SH-SY5Y (cell line): ENCODE measurements around the gene STARD7.

Experiments used
- GATA2 ChIP-seq: IDR thresholded peaks from 2 replicates; pipeline ENCODE4 v1.6.1; 2011; ENCODE audit warnings: mild to moderate bottlenecking, low read depth, low read length
- GATA3 ChIP-seq: IDR thresholded peaks from 2 replicates; pipeline ENCODE4 v1.6.1; 2011; ENCODE audit warnings: low read depth, mild to moderate bottlenecking, low read length, moderate library complexity

STARD7 gene

DNA sequence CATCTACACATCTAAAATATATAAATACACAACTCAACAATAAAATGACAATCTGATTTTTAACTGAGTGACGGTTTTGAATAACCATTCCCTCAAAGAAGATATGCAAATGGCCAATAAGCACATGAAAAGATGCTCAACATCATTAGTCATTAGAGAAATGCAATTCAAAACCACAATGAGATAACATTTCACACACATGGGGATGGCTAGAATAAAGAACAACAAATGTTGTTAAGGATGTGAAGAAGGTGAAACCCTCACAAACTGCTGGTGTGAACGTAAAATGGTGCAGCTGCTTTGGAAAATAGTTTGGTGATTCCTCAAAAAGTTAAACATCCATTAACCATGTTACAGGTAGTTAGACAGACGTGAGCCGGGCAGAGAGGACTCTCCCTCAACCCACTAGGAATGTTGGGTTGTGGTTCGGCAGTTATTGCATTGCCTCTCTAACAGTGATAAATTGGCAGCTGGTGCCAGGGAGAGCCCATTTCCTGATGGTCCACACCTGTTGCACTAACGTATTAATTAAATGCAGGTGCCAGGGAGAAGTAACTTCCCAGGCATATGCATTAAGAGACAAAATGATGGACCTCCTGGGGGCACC, 41.1 kb downstream of the STARD7 start:
- no peak for TF ChIP-seq GATA3
- no peak for TF ChIP-seq GATA2

DNA sequence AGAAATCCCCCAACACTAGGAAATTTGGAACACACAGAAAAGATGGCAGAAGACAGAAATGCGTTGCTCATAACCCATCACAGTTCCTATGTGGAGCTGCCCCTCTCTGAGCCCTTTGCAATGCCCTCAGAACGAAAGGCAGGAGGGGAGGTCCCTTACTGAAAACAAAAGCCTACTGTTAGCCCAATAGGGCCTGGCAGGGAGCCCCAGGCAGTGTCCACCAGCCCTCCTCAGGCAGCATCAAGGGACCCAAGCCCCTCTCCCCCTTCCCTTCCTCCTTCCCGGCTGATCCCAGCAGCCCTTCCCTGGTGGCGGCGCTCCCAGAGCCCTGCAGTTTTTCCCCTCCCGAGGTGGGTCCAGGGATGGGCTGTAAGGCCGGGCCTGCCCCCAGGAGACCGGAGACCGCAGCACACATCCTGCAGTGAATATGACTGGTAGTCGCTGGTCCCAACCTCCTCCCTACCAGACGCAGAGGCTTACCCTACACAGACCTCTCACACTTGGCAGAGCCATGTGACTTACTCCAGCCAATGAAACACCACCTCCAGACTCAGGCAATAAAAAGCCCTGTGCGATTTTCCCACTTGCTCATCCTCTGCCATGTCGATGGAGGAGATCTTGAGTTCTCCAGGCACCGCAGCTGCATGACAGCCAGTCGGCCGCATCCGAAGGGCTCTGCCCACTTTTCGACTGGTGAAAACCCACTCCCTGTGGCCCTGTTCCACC, 44.0 kb downstream of the STARD7 start:
- TF ChIP-seq GATA2 (no peak), GATA3 (no peak)

DNA sequence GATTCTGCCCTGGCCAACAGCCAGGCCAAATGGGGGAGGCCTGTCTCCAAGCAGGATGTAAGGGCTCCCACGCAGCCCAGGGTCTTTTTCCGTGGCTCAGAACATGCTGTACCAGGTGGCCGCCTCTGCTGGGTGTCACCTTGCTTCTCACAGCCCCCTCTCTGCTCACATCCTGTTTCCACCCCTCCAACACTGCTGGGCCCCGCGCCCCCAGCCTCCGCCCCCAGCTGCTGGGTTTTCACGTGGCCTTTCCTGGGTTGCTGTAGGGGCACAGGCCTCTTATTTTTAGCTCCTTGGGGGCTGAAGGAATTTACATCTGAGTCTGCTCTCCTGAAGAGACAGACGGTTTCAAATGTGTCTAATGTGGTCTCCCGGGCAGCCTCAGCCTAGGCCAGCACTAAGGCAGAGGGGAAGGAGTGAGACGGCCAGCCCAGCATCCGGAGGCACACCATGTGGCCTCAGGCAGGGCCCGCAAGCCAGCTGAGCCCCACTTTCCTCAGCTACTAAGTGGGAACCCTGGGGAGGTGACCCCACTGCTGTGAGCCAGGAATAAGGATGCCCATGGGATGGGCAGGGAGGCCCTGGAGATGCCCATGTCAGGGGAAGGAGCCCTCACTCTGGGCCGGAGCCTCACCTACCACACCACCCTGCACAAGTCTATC, 44.7 kb downstream of the STARD7 start:
- TF ChIP-seq GATA3 (no peak), GATA2 (no peak)

DNA sequence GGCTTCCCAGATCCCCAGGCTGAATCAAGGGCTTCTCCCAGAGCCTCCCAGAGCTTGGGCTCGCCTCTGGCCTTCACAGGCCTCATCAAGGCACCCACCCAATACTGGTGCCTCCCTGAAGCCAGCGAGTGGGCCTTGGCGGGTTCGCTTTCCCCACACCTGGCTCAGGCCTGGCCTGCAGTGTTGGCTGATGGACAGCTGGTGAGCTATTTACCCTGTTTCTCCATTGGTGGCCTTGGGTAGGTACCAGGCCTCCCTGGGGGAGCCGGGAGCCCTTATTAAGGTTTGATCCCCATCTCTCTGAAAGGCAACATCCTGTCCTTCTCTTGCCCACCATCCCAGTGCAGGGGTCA, 45.2 kb downstream of the STARD7 start:
- TF ChIP-seq GATA3 (no peak), GATA2 (no peak)

DNA sequence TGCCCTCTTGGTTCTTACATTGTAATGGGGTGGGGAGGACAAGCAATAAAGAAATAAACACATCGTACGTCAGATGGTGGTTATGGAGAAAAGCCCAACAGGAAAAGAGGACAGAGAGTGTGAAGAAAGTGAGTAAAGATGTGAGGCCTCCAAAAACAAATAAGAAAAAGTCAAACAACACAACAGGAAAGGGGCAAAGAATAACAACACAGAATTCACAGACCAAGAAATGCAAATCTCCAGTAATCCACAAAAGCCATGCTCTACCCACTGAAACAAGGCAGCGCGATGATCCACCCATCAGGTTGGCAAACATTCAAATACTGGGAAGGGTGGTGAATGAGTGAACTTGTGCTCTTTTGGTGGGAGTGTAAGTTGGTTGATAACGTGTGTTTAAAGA, 46.7 kb downstream of the STARD7 start:
- TF ChIP-seq GATA2 = no peak
- no peak for TF ChIP-seq GATA3

DNA sequence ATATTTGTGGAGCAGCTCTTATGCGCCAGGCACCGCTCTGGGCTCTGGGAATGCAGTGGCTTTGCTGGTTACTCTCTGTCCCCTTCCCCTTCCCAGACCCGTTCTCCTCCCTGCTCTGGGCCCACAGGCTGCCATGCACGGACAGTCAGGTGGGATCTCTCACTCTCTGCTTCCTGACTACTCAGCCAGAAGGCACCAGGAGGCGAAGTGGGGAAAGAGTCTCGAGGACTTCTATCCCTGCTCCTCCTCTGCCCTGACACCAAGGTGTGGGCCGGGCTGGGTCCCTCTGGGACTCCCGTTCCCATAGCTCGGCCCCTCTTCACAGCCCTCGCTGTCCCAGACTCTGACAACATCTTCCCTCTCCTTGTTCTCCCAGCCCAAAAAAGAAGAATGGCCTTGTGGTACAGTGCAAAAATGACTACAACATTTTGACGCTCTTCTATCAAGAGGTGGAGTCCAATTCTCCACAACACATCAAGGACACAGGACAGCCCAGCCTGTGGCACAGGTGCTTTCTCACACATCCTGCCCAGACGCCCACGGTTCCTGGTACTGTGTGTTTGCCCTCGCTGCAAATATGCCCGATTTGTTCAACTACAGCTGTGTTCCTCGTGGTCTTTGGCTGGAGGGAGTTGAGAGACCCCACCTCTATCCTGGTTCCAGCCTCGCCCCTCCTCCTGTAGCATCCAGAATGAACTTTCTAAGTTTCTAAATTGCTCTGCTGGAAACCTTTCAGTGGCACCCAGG, 49.4 kb downstream of the STARD7 start:
- TF ChIP-seq GATA2 = no peak
- no peak for TF ChIP-seq GATA3

DNA sequence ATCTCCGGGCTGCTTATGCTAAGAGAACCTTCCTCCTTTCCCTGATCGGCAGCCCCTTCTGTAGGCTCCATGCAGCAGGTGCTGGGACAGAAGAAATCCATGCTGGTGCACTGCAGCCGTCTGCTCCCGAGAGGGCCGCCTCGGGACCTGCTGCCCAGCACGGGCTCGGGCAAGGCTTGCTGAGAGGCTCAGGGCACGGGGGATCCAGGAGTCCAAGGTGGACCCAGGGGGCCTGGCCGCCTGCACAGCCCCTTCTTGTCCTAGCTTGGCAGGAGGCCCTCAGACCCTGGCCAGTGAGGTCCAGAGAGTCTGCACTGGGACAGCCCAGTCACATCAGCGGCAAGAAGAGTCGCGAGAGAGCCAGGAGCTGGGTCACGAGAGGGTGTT, 50.1 kb downstream of the STARD7 start:
- TF ChIP-seq GATA3 = no peak
- no peak for TF ChIP-seq GATA2

DNA sequence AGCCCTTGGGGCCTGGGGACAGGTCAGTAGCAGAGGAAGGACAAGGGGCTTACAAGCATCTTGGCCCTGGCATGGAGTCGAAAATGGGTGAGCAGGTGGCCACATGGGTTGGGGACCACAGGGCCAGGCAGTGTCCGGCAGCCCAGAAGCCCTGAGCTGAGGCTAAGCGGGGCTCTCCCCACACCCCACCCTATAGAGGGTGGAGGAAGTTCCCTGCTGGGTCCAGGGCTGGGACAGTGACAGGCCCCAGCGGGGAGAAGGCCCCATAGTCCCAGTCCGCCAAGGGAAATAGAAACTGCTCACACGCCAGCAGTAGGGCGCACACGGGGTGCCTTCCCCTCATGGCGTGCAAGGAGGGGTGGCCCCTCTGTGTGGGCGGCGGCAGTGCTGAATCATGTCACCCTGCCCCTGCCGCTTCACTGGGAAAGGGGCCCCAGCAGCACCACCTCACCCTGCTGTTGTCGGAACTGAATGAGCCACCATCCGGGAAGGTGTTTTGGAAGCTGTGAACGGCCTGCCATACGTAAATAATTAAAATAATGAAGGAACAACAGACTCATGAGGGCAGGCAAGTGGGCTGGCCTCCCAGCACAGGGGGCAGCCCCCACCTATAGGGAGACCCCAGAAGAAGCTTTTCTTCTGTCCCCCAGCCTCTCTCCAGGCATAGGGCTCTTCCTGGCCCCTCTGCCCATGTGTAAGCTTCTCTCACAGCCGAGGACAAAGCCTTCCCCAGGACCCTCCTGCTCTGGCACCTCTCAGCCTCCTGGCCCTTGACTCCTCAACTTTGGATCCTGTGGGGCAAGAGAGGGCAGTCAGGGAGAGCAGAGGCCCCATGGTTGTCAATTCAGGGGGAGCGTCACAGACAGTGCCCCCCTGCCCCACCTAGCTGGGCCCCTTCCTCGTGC, 50.7 kb downstream of the STARD7 start:
- TF ChIP-seq GATA3 (no peak), GATA2 (no peak)

DNA sequence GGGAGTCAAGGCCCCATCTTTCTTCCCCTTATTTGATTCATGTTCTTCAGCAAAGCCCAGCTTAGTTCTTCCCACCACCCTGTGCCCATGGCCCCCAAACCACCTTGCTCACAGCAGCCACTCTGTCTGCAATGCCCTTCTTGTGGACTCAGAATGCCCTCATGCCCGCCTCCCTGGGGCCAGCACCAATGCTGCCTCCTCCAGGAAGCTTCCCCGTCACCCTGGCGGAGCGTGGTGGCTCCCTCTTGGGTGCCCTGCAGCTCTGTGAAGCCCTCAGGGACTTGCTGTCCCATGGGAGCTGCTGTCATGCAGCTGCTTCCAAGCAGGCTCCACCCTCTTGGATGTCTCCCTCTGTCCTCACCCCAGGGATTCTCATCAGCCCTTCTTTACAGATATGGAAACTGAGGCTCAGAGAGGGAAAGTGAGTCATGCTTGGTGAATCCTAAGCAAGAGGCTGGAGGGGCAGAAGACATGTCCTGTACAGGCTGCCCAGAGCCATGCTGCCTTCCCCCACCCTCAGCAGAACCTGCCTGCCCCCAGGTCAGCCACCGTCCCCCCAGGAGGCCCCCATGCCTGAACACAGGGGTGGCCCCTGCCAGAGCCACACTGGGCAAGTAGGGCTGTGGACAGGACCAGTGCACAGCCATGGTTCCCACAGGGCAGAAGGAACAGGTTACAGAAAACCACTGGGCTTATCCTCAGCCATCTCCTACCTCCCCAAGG, 51.5 kb downstream of the STARD7 start:
- TF ChIP-seq GATA2 = no peak
- TF ChIP-seq GATA3 = no peak

DNA sequence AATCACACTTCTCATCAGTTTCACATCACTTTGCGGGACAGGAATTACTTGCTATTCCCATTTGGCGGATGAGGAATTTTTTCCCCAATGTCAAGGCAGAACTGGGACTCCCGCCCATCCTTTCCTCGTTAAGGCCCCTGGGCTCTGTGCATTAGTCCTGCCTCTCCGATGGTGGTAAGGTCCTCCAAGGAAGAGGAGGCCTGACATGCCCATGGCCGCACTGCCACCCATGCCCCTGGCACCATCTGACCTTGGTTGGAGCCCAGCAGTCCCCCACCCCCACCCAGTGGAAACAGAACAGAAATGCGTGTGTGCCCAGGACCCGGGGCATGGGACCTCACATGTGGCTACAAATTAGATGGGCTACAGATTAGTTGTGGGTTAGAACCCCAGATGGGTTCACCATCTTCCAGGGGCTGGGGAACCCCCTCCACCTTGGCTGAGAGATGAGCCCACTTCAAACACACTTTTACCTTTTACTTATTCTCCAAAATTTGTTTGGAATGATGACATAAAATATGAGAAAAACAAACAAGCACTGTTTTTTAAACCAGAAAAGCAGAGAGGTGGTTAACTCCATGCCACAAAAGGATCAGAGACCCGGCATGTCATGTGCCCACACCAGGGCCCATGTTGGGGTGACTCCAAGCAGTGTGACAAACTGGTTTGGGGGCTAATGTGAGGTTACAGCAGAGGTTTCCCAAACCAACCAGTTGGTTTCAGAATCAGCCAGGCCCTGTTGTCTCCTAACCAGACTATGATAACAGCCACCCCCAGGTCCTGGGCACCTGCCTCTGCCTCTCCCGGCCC, 52.4 kb downstream of the STARD7 start:
- TF ChIP-seq GATA2 = no peak
- no peak for TF ChIP-seq GATA3

DNA sequence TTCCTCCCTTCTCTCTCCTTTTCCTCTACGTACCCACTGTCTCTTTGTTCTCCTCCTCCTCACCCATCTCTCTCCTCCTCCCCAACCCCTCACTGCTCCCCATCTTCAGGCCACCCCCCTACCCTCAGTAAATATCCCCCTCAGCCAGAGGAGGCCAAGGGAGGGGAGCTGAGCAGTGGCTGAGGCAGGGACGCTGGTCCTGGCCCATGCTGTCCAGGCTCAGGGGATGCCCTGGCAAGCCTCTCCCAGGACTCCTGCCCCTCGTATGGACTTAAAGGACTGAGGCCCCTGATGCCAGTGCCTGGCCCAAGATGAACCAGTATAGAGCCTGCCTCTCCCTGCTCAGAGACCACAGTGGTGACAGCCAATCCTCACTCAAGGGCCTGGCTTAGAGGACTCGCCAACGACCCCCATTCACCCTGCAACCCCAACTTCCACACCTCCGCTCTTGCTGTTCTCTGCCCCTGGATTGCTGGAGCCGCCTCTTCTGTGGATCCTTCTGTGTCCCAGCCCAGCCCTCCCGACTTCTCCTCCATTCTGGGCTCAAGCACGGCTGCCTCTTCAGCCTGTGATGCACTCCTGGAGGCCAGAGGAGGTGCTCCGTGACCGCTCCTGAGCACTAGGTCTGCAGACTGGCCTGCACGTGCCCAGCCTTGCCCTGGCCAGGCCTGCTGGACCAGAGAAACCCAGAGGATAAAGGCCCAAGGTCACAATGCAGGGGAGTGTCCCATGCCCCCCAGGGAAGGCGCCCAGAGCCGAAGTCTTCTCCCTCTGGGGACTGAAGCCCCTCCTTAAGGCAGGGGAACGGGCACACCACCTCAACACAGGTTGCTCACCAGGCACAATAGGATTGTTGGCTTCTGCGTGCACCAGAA, 53.9 kb downstream of the STARD7 start:
- TF ChIP-seq GATA2 = no peak
- no peak for TF ChIP-seq GATA3

DNA sequence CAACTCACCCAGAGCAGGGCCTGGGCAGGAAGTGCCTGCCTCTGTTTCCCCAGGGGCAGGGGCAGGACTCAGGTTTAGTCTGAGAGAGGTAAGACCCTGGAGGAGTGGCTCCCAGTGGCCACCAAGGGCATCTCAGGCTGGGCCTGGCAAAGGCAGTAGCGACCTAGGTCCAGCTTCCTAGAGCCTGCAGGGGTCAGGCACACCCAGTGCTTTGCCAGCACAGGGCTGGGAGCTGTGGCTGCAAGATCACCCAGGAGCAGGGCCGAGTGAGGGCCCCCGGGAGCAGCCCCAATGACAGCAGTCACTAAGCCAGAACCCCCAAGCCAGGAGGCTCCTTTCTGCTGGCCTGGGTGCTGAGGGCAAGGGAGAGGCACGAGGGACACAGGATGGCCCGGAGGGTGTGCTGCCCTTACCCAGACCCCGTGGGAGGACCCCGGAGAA, 54.6 kb downstream of the STARD7 start:
- TF ChIP-seq GATA2 (no peak), GATA3 (no peak)
